Neural progenitor cell (in vitro differentiated cells): Measurements from ENCODE around the gene TRIM66.

Source experiments
- CTCF ChIP-seq: fragments of 200-600 bp; sonication (generic); IDR thresholded peaks from 2 replicates; pipeline ENCODE4 v1.5.1; 2017; ENCODE audit warnings: antibody characterized with exemption, mild to moderate bottlenecking
- EZH2 ChIP-seq: fragments of 200-600 bp; sonication (generic); IDR thresholded peaks from 2 replicates; pipeline ENCODE4 v1.6.1; 2017; ENCODE audit warnings: antibody characterized with exemption, mild to moderate bottlenecking, moderate library complexity
- EZH2phosphoT487 ChIP-seq: fragments of 200-600 bp; sonication (generic); IDR thresholded peaks from 2 replicates; pipeline ENCODE4 v1.6.1; 2017; ENCODE audit warnings: antibody characterized with exemption

GRCh38 chr11:8638300-8638699 is 44.2 kb downstream of the TRIM66 start:
- TF ChIP-seq CTCF (no peak), EZH2 (no peak), EZH2phosphoT487 (no peak)
